A673 (cell line): ENCODE measurements around the gene MAGOH. TPM values are rescaled to one million over a fixed set of nuclear protein-coding genes. Genes with fewer than 3 reads are reported as not detected.
"Not testable (repeated sequence)": the region's sequence is repeated elsewhere in the genome, so short reads cannot be mapped to it uniquely, and the experiment has no call there.

Experiments
- BruUV-seq: library from RNA; stranded (reverse); fragments of 400-500 nt; replicated peaks from 2 replicates; lab custom pipeline; 2021; lab: Mats Ljungman, UMichigan
- CTCF ChIA-PET: fragments of 300-600 bp; sonication (Branson Sonifier 250); formaldehyde crosslinking; loops from one replicate; lab custom pipeline; 2022; ENCODE audit warnings: antibody characterized with exemption; lab: Charles Lee
- POLR2A ChIA-PET: fragments of 300-600 bp; sonication (Branson Sonifier 250); formaldehyde crosslinking; loops from one replicate; lab custom pipeline; 2022; ENCODE audit warnings: antibody characterized with exemption; ENCODE audit not compliant: low non-redundant PET; lab: Charles Lee
- DNase-seq: peaks from one replicate; pipeline ENCODE4 v3.0.0-alpha.2; 2015; ENCODE audit warnings: low spot score
- H3K27ac ChIP-seq: fragments of 200-600 bp; sonication (generic); 2 replicates; pipeline ENCODE4 v1.5.1; 2016; ENCODE audit warnings: mixed run types, low read depth, mild to moderate bottlenecking, mixed read lengths, antibody characterized with exemption, low read length; ENCODE audit not compliant: poor library complexity, severe bottlenecking
- H3K27me3 ChIP-seq: fragments of 200-600 bp; sonication (generic); replicated peaks from 2 replicates; pipeline ENCODE4 v1.6.1; 2017; ENCODE audit warnings: mixed run types, low read depth, mild to moderate bottlenecking, mixed read lengths, antibody characterized with exemption, low read length; ENCODE audit not compliant: insufficient read depth, poor library complexity
- H3K36me3 ChIP-seq: fragments of 200-600 bp; sonication (generic); 2 replicates; pipeline ENCODE4 v1.6.1; 2016; ENCODE audit warnings: mixed run types, mild to moderate bottlenecking, mixed read lengths, antibody characterized with exemption, low read length; ENCODE audit not compliant: insufficient read depth, poor library complexity, severe bottlenecking
- H3K4me1 ChIP-seq: fragments of 200-600 bp; sonication (generic); 2 replicates; pipeline ENCODE4 v1.6.1; 2017; ENCODE audit warnings: mixed run types, mild to moderate bottlenecking, mixed read lengths, antibody characterized with exemption, low read length; ENCODE audit not compliant: insufficient read depth, poor library complexity, severe bottlenecking
- H3K4me3 ChIP-seq: fragments of 200-600 bp; sonication (generic); 2 replicates; pipeline ENCODE4 v1.5.1; 2016; ENCODE audit warnings: low read depth, mixed run types, mild to moderate bottlenecking, mixed read lengths, low read length; ENCODE audit not compliant: poor library complexity, severe bottlenecking
- H3K9me3 ChIP-seq: fragments of 200-600 bp; sonication (generic); 2 replicates; pipeline ENCODE4 v1.6.1; 2016; ENCODE audit warnings: mixed run types, low read depth, mild to moderate bottlenecking, mixed read lengths, antibody characterized with exemption, low read length; ENCODE audit not compliant: poor library complexity, severe bottlenecking
- EZH2 ChIP-seq: fragments of 200-600 bp; sonication (generic); IDR thresholded peaks from 2 replicates; pipeline ENCODE4 v1.6.1; 2017; ENCODE audit warnings: borderline replicate concordance, low read depth, mild to moderate bottlenecking, mixed read lengths, antibody characterized with exemption, low read length; ENCODE audit not compliant: poor library complexity, severe bottlenecking
- intact Hi-C: fragments of 100-400 bp; cut with micrococcal nuclease; formaldehyde crosslinking; loops from one replicate; pipeline ENCODE4 v1.10.0; 2022; ENCODE audit not compliant: unreplicated experiment
- total RNA-seq: library from RNA; stranded (reverse); gene quantifications from 2 replicates; pipeline ENCODE4 v1.2.3, GENCODE V29; 2021
- TF ChIP-seq, protein P1 (sequence below): fragments of 300-800, 200-600 bp; sonication (generic); conservative IDR thresholded peaks from 2 replicates; pipeline ENCODE4 v1.5.1; 2017; ENCODE audit warnings: low read depth, mild to moderate bottlenecking, antibody characterized with exemption, low read length, moderate library complexity, mixed read lengths

The MAGOH gene
- total RNA-seq, 1 experiment from 2014 or later: 76.3 TPM

GRCh38 chr1:53207726-53208125, 30.6 kb downstream of the MAGOH start:
- TF ChIP-seq, protein P1, sequence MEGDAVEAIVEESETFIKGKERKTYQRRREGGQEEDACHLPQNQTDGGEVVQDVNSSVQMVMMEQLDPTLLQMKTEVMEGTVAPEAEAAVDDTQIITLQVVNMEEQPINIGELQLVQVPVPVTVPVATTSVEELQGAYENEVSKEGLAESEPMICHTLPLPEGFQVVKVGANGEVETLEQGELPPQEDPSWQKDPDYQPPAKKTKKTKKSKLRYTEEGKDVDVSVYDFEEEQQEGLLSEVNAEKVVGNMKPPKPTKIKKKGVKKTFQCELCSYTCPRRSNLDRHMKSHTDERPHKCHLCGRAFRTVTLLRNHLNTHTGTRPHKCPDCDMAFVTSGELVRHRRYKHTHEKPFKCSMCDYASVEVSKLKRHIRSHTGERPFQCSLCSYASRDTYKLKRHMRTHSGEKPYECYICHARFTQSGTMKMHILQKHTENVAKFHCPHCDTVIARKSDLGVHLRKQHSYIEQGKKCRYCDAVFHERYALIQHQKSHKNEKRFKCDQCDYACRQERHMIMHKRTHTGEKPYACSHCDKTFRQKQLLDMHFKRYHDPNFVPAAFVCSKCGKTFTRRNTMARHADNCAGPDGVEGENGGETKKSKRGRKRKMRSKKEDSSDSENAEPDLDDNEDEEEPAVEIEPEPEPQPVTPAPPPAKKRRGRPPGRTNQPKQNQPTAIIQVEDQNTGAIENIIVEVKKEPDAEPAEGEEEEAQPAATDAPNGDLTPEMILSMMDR: no peak
- TF ChIP-seq EZH2: no peak
- Histone ChIP-seq H3K4me3 (no peak overlapping the region), H3K27me3 (no peaks in the 10 kb centered on the region), H3K4me1 (no peaks in the 10 kb centered on the region), H3K27ac (no peak overlapping the region), H3K36me3 (peaks cover 73% of the 10 kb centered on the region), H3K9me3 (peaks cover 18% of the 10 kb centered on the region)
- no TSS peak for BruUV-seq
- POLR2A ChIA-PET: interaction anchor here (0.5 kb wide), 1 partner anchor 566 kb away, joined by 3 read pairs; no protein-coding TSS in a partner anchor
- no peak for DNase-seq
- CTCF ChIA-PET: no interaction called here
- intact Hi-C loops: no loop called here

DNA sequence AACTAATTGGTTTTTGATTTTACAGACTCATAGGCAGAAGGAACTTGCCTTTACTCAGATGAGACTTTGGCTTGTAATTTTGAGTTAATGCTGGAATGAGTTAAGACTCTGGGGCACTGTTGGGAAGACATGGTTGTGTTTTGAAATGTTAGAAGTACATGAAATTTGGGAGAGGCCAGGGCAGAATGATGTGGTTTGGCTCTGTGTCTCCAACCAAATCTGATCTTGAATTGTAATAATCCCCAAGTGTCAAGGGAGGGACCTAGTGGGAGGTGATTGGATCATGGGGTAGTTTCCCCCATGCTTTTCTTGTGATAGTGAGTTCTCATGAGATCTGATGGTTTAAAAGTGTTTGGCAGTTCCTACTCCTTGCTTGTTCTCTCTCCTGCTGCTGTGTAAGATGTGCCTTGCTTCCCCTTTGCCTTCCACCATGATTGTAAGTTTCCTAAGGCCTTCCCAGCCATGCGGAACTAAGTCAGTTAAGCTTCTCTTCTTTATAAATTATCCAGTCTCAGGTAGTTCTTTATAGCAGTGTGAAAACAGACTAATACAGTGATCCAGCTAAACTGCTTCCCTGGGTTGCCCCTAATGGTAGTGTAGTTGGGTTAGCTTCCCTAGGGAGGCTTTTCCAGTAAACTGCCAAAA, 31.5 kb downstream of the MAGOH start:
- H3K36me3 ChIP-seq: peaks cover 67% of the 10 kb centered on the region
- DNase-seq: no peak
- TF ChIP-seq, protein P1: no peak
- no peak for TF ChIP-seq EZH2
- H3K4me1 ChIP-seq: no peaks in the 10 kb centered on the region
- CTCF ChIA-PET: no interaction called here
- peaks cover 18% of the 10 kb centered on the region for H3K9me3 ChIP-seq
- H3K27ac ChIP-seq: no peak overlapping the region
- POLR2A ChIA-PET: no interaction called here
- BruUV-seq: no TSS peak
- H3K4me3 ChIP-seq: no peak overlapping the region
- intact Hi-C loops: no loop called here
- no peaks in the 10 kb centered on the region for H3K27me3 ChIP-seq

- POLR2A ChIA-PET, CTCF ChIA-PET, DNase-seq, BruUV-seq, H3K4me1 ChIP-seq, H3K27me3 ChIP-seq, H3K4me3 ChIP-seq, H3K27ac ChIP-seq, intact Hi-C loops: not testable (repeated sequence)
- Histone ChIP-seq H3K36me3 (peaks cover 61% of the 10 kb centered on the region), H3K9me3 (peaks cover 18% of the 10 kb centered on the region)
Observed at GRCh38 chr1:53206083-53206685, 32.1 kb downstream of the MAGOH start.

DNA sequence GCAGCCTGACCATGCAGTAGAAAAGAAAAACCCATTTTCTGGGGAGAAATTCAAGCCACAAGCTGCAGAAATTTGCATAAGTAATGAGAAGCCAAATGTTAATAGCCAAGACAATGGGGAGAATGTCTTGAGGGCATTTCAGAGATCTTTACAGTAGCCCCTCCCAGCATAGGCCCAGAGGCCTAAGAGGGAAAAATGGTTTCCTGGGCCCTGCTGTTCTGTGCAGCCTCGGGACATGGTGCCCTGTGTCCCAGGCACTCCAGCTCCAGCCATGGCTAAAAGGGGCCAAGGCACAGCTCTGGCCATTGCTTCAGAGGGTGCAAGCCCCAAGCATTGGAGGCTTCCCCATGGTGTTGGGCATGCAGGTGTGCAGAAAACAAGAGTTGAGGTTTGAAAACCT, 32.8 kb downstream of the MAGOH start:
- peaks cover 55% of the 10 kb centered on the region for H3K36me3 ChIP-seq
- POLR2A ChIA-PET, H3K4me3 ChIP-seq, DNase-seq, CTCF ChIA-PET, intact Hi-C loops, H3K4me1 ChIP-seq, H3K27me3 ChIP-seq, H3K27ac ChIP-seq, BruUV-seq: not testable (repeated sequence)
- H3K9me3 ChIP-seq: peaks cover 18% of the 10 kb centered on the region
